Measurements from ENCODE around the gene PTAR1.
"Not testable (repeated sequence)": the region's sequence is repeated elsewhere in the genome, so short reads cannot be mapped to it uniquely, and the experiment has no call there.

Gene PTAR1, protein sequence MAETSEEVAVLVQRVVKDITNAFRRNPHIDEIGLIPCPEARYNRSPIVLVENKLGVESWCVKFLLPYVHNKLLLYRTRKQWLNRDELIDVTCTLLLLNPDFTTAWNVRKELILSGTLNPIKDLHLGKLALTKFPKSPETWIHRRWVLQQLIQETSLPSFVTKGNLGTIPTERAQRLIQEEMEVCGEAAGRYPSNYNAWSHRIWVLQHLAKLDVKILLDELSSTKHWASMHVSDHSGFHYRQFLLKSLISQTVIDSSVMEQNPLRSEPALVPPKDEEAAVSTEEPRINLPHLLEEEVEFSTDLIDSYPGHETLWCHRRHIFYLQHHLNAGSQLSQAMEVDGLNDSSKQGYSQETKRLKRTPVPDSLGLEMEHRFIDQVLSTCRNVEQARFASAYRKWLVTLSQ

DNA sequence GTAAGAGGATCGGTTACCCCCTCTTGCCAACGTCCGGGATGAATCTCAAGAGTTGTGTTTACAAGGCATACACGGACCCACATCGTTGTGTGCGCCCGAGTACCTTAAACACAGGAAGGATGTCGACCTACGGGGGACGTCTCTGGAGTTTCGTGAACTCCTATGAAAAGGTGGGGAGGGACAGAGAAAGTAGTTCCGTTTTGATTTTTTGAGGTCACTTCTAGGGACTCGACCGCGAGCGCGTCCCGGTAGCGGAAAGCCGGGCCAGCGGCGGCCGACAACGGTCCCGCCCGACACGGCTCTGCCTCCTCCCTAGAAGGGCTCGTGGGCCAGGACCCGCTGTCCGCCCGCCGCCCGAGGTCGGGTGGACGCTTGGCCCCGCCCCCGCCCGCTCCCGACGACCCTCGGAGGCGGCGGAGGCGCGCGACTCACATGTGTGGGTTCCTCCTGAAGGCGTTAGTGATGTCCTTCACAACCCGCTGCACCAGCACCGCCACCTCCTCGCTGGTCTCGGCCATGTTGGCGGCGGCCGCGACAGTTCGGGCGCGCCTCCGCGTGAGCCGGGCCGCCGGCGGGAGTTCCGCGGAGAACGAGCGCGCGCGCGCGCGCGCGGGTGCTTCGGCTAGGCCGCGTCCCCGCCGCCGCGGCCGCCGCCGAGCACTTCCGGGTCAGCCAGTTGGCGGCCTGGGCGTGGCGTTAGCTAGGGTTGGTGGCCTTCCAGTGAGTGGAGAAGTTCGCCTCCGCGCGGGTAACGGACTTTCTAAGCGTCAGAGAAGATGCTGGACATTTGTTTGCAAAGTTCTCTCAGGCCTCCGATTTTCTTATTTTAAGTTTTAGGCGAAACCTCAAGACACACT lies at the start of gene PTAR1:
PTAR1 (minus strand) TSS at position 591 of the 857 bp plus-strand sequence; CDS start at position 518, 73 bp downstream.
- Histone ChIP-seq H3K4me3 (ENCODE audit: low read depth, low read length) (peak within 1 kb of the TSS; percentile 98), H3K27ac (ENCODE audit: low read depth, low read length) (peak within 1 kb of the TSS; percentile 86), H2AFZ (ENCODE audit: low read length, unreplicated experiment) (peak within 1 kb of the TSS; percentile 99), H3K27me3 (ENCODE audit: insufficient read depth, low read length) (no peaks in the 10 kb centered on the region), H3K4me1 (ENCODE audit: control insufficient read depth, insufficient read depth, low read length, unreplicated experiment) (peaks cover 11% of the 10 kb centered on the region), H3K36me3 (ENCODE audit: insufficient read depth, low read length) (no peaks in the 10 kb centered on the region), H3K79me2 (ENCODE audit: control insufficient read depth, insufficient read depth, low read length, unreplicated experiment) (peaks cover 46% of the 10 kb centered on the region)

DNA sequence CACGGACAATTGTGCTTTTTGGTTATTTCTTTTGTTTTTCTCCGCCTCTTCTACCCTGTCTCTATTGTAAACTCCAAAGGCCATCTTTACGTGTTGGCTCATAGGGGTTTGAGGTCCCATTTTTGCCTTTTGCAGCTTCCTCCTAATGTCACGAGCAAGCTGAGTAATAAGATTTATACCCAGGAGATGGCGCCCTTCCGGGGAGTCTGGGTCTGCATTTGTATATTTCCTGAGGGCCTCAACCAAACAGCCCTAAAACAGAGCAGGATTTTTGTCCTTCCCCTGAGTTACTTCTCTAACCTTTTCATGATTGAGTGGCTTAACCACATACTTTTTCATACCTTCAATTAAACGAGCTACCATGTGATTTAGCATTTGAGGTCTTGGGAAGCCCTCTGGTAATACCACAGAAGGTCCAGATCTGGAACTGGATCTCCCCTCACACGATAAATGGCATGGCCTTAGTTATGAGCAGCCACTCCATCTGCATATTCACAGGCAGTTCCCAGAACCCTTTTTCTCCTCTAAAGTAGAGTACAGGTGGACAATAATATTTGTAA lies 49.6 kb upstream of the PTAR1 start:
- Histone ChIP-seq H3K4me1 (ENCODE audit: control insufficient read depth, insufficient read depth, low read length, unreplicated experiment) (no peaks in the 10 kb centered on the region), H3K27ac (ENCODE audit: low read depth, low read length) (no peak overlapping the region), H3K79me2 (ENCODE audit: control insufficient read depth, insufficient read depth, low read length, unreplicated experiment) (no peaks in the 10 kb centered on the region), H2AFZ (ENCODE audit: low read length, unreplicated experiment) (no peak overlapping the region), H3K36me3 (ENCODE audit: insufficient read depth, low read length) (no peaks in the 10 kb centered on the region), H3K27me3 (ENCODE audit: insufficient read depth, low read length) (no peaks in the 10 kb centered on the region), H3K4me3 (ENCODE audit: low read depth, low read length) (no peak overlapping the region)

DNA sequence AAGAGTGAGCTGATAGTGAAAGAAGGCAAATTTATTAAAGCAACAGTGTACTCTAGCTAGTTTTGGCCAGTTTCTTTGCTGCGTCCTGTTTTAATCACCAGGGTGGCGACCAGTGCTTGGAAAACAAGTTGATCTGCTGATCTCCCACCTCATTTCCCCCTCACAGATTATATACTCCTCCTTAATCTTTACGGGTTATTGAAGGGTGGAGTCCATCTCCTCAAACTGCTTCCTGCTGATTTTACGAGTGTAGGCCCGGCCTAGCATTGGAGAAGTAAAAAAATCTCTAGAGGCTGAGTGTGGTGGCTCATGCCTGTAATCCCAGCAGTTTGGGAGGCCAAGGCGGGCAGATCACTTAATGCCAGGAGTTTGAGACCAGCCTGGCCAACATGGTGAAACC lies 46.8 kb upstream of the PTAR1 start:
- H3K4me3 ChIP-seq (ENCODE audit: low read depth, low read length): no peak overlapping the region
- no peak overlapping the region for H2AFZ ChIP-seq (ENCODE audit: low read length, unreplicated experiment)
- H3K4me1 ChIP-seq (ENCODE audit: control insufficient read depth, insufficient read depth, low read length, unreplicated experiment): no peaks in the 10 kb centered on the region
- H3K27ac ChIP-seq (ENCODE audit: low read depth, low read length): no peak overlapping the region
- no peaks in the 10 kb centered on the region for H3K36me3 ChIP-seq (ENCODE audit: insufficient read depth, low read length)
- H3K27me3 ChIP-seq (ENCODE audit: insufficient read depth, low read length): no peaks in the 10 kb centered on the region
- no peaks in the 10 kb centered on the region for H3K79me2 ChIP-seq (ENCODE audit: control insufficient read depth, insufficient read depth, low read length, unreplicated experiment)

DNA sequence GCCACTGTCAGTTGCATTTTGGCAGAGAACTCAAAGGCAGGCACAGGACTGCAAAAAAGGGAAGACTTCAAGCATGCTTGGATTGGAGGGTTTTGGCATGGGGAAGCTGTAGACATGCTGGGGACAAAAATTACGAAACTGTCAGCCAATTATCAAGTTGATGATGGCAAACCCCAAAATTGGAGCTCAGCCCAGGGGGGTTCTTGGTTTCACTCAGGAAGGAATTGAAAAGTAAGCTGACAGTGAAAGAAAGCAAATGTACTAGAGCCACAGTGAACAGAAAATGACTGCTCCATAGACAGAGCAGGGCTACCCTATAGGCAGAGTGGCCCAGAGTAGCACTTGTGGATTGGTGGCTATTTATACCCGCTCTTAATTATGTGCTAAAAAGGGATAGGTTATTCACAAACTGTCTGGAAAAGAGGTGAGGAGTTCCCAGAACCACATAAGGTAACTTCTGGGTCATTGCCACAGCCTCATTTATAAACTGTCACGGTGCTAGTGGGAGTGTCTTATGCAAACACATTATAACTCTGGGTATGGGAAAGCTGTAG lies 46.2 kb upstream of the PTAR1 start:
- no peaks in the 10 kb centered on the region for H3K36me3 ChIP-seq (ENCODE audit: insufficient read depth, low read length)
- H3K79me2 ChIP-seq (ENCODE audit: control insufficient read depth, insufficient read depth, low read length, unreplicated experiment): no peaks in the 10 kb centered on the region
- H3K4me1 ChIP-seq (ENCODE audit: control insufficient read depth, insufficient read depth, low read length, unreplicated experiment): no peaks in the 10 kb centered on the region
- H3K27me3 ChIP-seq (ENCODE audit: insufficient read depth, low read length): no peaks in the 10 kb centered on the region
- H3K27ac ChIP-seq (ENCODE audit: low read depth, low read length): no peak overlapping the region
- H3K4me3 ChIP-seq (ENCODE audit: low read depth, low read length): no peak overlapping the region
- no peak overlapping the region for H2AFZ ChIP-seq (ENCODE audit: low read length, unreplicated experiment)

DNA sequence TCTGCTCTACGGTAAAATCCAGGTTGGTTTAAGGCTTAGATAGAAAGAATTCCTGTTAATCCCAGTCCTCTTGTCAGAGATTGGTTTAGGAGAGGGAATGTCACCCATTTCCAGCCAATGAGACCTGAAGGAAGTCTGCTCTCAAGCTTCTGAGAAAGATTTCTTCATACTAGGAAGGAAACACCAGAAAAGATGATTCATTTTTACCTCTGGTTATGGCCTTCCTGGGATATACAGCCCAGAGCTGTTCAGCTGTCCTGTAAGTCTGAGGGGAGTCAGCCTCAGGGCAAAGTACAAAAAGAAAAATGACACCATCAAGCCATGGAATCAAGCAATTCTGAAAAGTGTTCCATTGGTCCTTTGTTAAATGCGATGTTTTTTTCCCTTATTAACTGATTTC lies 42.2 kb upstream of the PTAR1 start:
- no peak overlapping the region for H3K27ac ChIP-seq (ENCODE audit: low read depth, low read length)
- no peak overlapping the region for H2AFZ ChIP-seq (ENCODE audit: low read length, unreplicated experiment)
- H3K36me3 ChIP-seq (ENCODE audit: insufficient read depth, low read length): no peaks in the 10 kb centered on the region
- H3K27me3 ChIP-seq (ENCODE audit: insufficient read depth, low read length): no peaks in the 10 kb centered on the region
- no peak overlapping the region for H3K4me3 ChIP-seq (ENCODE audit: low read depth, low read length)
- H3K4me1 ChIP-seq (ENCODE audit: control insufficient read depth, insufficient read depth, low read length, unreplicated experiment): no peaks in the 10 kb centered on the region
- no peaks in the 10 kb centered on the region for H3K79me2 ChIP-seq (ENCODE audit: control insufficient read depth, insufficient read depth, low read length, unreplicated experiment)

DNA sequence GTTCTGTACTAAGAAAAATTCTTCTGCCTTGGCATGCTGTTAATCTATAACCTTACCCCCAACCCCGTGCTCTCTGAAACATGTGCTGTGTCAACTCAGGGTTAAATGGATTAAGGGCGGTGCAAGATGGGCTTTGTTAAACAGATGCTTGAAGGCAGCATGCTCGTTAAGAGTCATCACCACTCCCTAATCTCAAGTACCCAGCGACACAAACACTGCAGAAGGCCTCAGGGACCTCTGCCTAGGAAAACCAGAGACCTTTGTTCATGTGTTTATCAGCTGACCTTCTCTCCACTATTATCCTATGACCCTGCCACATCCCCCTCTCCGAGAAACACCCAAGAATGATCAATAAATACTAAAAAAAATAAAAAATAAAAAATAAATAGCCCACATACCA lies 40.2 kb upstream of the PTAR1 start:
- H3K4me1 ChIP-seq (ENCODE audit: control insufficient read depth, insufficient read depth, low read length, unreplicated experiment); H3K27ac ChIP-seq (ENCODE audit: low read depth, low read length); H3K27me3 ChIP-seq (ENCODE audit: insufficient read depth, low read length); H2AFZ ChIP-seq (ENCODE audit: low read length, unreplicated experiment); H3K4me3 ChIP-seq (ENCODE audit: low read depth, low read length); H3K36me3 ChIP-seq (ENCODE audit: insufficient read depth, low read length); H3K79me2 ChIP-seq (ENCODE audit: control insufficient read depth, insufficient read depth, low read length, unreplicated experiment): not testable (repeated sequence)

DNA sequence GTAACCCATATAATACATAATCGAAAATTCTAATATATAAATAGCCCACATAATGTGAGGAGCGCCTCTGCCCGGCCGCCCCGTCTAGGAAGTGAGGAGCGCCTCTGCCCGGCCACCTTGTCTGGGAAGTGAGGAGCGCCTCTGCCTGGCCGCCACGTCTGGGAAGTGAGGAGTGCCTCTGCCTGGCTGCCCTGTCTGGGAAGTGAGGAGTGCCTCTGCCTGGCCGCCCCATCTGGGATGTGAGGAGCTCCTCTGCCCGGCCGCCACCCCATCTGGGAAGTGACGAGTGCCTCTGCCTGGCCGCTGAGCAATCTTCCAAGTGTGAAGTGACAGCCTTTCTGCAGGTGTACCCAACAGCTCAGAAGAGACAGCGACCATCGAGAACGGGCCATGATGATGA lies 39.7 kb upstream of the PTAR1 start:
- H3K27me3 ChIP-seq (ENCODE audit: insufficient read depth, low read length); H3K79me2 ChIP-seq (ENCODE audit: control insufficient read depth, insufficient read depth, low read length, unreplicated experiment); H3K36me3 ChIP-seq (ENCODE audit: insufficient read depth, low read length); H3K27ac ChIP-seq (ENCODE audit: low read depth, low read length); H3K4me1 ChIP-seq (ENCODE audit: control insufficient read depth, insufficient read depth, low read length, unreplicated experiment); H2AFZ ChIP-seq (ENCODE audit: low read length, unreplicated experiment); H3K4me3 ChIP-seq (ENCODE audit: low read depth, low read length): not testable (repeated sequence)

DNA sequence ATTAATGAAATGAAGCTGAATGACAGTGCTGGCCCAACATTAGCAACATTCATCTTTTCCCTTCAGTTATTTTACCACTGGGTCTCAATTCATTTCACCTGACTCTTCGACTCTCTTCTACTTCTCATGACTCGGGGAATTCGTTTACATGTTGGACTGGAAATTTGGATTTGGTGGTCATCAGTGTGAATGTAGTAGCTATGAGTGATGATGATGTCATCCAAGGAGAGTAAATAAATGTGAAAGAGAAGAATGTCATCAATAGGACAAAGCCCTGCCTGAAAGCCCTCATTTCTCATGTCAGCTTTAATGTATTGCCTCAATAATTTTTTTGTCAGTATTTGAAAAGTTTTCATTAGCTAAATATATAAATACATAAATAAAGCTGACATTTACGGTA lies 38.9 kb upstream of the PTAR1 start:
- no peak overlapping the region for H3K27ac ChIP-seq (ENCODE audit: low read depth, low read length)
- H3K27me3 ChIP-seq (ENCODE audit: insufficient read depth, low read length): 0 out of 2 replicates have a peak, but pooled peaks cover 4% of the 10 kb centered on the region
- H3K4me1 ChIP-seq (ENCODE audit: control insufficient read depth, insufficient read depth, low read length, unreplicated experiment): no peaks in the 10 kb centered on the region
- H2AFZ ChIP-seq (ENCODE audit: low read length, unreplicated experiment): no peak overlapping the region
- no peaks in the 10 kb centered on the region for H3K79me2 ChIP-seq (ENCODE audit: control insufficient read depth, insufficient read depth, low read length, unreplicated experiment)
- no peak overlapping the region for H3K4me3 ChIP-seq (ENCODE audit: low read depth, low read length)
- H3K36me3 ChIP-seq (ENCODE audit: insufficient read depth, low read length): no peaks in the 10 kb centered on the region

DNA sequence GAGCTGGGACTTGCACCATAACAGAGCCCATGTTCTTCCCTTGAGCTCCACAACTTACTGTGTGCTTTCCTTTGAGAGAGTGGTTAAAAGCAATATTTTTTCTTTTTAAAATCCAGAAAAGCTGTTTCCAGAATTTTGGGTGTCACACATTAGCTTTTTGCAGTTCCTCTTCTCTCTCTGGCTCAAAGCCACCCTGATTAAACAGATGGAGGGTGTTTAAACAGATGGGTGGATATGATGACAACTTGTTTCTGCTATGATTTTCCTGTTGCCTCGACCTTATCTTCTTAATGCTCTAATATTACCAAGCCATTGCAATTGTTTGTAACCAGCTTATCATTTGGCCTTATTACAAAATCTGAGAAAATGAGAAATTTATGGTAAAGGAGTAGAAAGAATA lies 37.9 kb upstream of the PTAR1 start:
- no peak overlapping the region for H3K4me3 ChIP-seq (ENCODE audit: low read depth, low read length)
- H3K27me3 ChIP-seq (ENCODE audit: insufficient read depth, low read length): 0 out of 2 replicates have a peak, but pooled peaks cover 5% of the 10 kb centered on the region
- no peaks in the 10 kb centered on the region for H3K4me1 ChIP-seq (ENCODE audit: control insufficient read depth, insufficient read depth, low read length, unreplicated experiment)
- H3K79me2 ChIP-seq (ENCODE audit: control insufficient read depth, insufficient read depth, low read length, unreplicated experiment): no peaks in the 10 kb centered on the region
- no peak overlapping the region for H2AFZ ChIP-seq (ENCODE audit: low read length, unreplicated experiment)
- H3K36me3 ChIP-seq (ENCODE audit: insufficient read depth, low read length): no peaks in the 10 kb centered on the region
- no peak overlapping the region for H3K27ac ChIP-seq (ENCODE audit: low read depth, low read length)

DNA sequence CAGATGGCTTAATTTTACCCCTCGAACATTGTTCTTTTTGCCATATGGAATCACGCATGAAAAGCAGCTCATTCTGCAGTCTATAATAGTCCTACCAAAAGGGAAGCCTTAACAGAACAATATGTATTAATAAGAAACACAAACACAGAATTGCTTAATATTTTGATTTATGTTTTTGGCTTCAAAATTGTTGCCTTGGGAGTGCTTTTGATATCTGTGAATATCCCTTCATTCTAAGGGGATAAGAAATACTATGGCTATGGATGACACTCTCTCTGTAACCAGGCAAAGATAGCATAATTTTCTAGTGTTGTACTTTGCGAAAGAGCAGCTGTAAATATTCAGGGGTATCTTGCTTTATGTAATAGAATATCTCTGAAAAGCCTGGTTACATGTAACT lies 34.5 kb upstream of the PTAR1 start:
- no peak overlapping the region for H2AFZ ChIP-seq (ENCODE audit: low read length, unreplicated experiment)
- H3K4me3 ChIP-seq (ENCODE audit: low read depth, low read length): no peak overlapping the region
- H3K36me3 ChIP-seq (ENCODE audit: insufficient read depth, low read length): no peaks in the 10 kb centered on the region
- H3K4me1 ChIP-seq (ENCODE audit: control insufficient read depth, insufficient read depth, low read length, unreplicated experiment): no peaks in the 10 kb centered on the region
- no peaks in the 10 kb centered on the region for H3K79me2 ChIP-seq (ENCODE audit: control insufficient read depth, insufficient read depth, low read length, unreplicated experiment)
- H3K27ac ChIP-seq (ENCODE audit: low read depth, low read length): no peak overlapping the region
- peaks cover 26% of the 10 kb centered on the region for H3K27me3 ChIP-seq (ENCODE audit: insufficient read depth, low read length)

Measured in ACC112 (cell line).